WERI-Rb-1 (cell line): ENCODE data around the gene DBH.
A peak's percentile ranks its signal among the peaks of the same experiment; 100 is the strongest.

Experiments used
- DNase-seq: peaks from one replicate; pipeline ENCODE4 v3.0.0-alpha.2; 2020
- H3K27ac ChIP-seq: fragments of 250-450 bp; sonication (Bioruptor Pico); 2 replicates; pipeline ENCODE4 v1.5.1; 2020; ENCODE audit warnings: mild to moderate bottlenecking, moderate library complexity
- H3K27me3 ChIP-seq: fragments of 250-450 bp; sonication (Bioruptor Pico); 2 replicates; pipeline ENCODE4 v1.5.1; 2021; ENCODE audit warnings: mild to moderate bottlenecking, low read depth, moderate library complexity; ENCODE audit not compliant: insufficient read depth, severe bottlenecking
- H3K36me3 ChIP-seq: fragments of 250-450 bp; sonication (Bioruptor Pico); 2 replicates; pipeline ENCODE4 v1.5.1; 2020; ENCODE audit warnings: mild to moderate bottlenecking, moderate library complexity
- H3K4me3 ChIP-seq: 2 replicates; pipeline ENCODE4 v1.5.1; 2011; ENCODE audit warnings: low read depth, mild to moderate bottlenecking, control low read depth, low read length
- H3K9me3 ChIP-seq: fragments of 250-450 bp; sonication (Bioruptor Pico); 2 replicates; pipeline ENCODE4 v1.5.1; 2021; ENCODE audit warnings: mild to moderate bottlenecking, moderate library complexity; ENCODE audit not compliant: severe bottlenecking
- CTCF ChIP-seq: IDR thresholded peaks from 2 replicates; pipeline ENCODE4 v1.5.1; 2011; ENCODE audit warnings: low read depth, mild to moderate bottlenecking, control low read depth, inconsistent platforms, low read length

The DBH gene

DNA sequence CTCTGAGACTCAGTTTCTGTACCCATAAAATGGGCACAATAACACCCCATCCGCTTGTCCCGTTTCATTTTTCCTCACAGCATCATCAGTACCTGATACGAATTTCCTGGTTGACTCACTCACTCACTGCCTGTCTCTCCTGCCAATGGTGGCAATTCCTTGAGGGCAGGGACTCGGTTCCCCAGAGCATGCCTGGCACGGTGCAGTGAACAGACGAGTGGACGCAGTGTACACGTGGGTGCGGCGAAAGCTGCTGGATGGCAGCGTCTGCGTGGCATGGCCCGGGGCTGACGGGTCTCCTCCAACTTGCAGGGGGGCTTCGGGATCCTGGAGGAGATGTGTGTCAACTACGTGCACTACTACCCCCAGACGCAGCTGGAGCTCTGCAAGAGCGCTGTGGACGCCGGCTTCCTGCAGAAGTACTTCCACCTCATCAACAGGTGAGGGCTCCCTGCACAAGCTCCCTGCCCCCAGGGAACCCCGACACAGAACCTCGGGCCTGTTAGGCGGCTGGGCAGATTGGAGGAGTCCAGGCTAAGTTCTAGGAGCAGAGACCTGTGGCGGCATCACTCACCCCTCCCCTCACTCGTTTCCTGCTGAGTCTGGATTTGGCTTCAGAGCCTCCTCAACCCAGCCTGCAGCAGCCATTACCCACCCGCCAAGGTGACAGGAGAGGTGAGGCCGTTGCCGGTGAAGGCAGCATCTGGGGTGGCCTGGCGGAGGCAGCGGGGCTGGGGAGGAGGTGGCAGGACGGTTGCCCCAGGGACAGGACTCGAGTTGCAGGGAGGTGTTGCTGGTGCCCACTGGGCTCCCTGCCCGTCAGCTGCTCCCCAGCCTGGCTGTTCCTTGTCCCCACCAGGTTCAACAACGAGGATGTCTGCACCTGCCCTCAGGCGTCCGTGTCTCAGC lies 20.3 kb downstream of the DBH start:
- DNase-seq = no peak
- H3K4me3 ChIP-seq = no peak overlapping the region
- TF ChIP-seq CTCF = no peak
- H3K36me3 ChIP-seq = peaks cover 29% of the 10 kb centered on the region
- no peaks in the 10 kb centered on the region for H3K27me3 ChIP-seq
- H3K27ac ChIP-seq = peak overlapping the region; percentile 32
- no peaks in the 10 kb centered on the region for H3K9me3 ChIP-seq

- Histone ChIP-seq H3K4me3 (no peak overlapping the region), H3K27me3 (no peaks in the 10 kb centered on the region), H3K9me3 (no peaks in the 10 kb centered on the region), H3K27ac (peak overlapping the region; percentile 32), H3K36me3 (peaks cover 31% of the 10 kb centered on the region)
- TF ChIP-seq CTCF = no peak
- no peak for DNase-seq
Observed at GRCh38 chr9:133657120-133657661, 21.0 kb downstream of the DBH start.

- DNase-seq = peak; percentile 85
- Histone ChIP-seq H3K36me3 (peaks cover 46% of the 10 kb centered on the region), H3K4me3 (0 out of 2 replicates have a peak overlapping the region, but pooled peaks have one; percentile 2)
Observed at GRCh38 chr9:133658442-133659431, 22.6 kb downstream of the DBH start.

GRCh38 chr9:133659516-133659915 lies 23.4 kb downstream of the DBH start:
- no peak overlapping the region for H3K4me3 ChIP-seq
- H3K9me3 ChIP-seq = no peaks in the 10 kb centered on the region
- TF ChIP-seq CTCF = no peak
- peak overlapping the region; percentile 61 for H3K27ac ChIP-seq
- no peaks in the 10 kb centered on the region for H3K27me3 ChIP-seq
- H3K36me3 ChIP-seq = peaks cover 48% of the 10 kb centered on the region
- DNase-seq = no peak

More at GRCh38 chr9:133658442-133659431, 22.6 kb downstream of the DBH start:
- Histone ChIP-seq H3K9me3 (no peaks in the 10 kb centered on the region), H3K27ac (peak overlapping the region; percentile 61), H3K27me3 (no peaks in the 10 kb centered on the region)
- TF ChIP-seq CTCF = no peak

DNA sequence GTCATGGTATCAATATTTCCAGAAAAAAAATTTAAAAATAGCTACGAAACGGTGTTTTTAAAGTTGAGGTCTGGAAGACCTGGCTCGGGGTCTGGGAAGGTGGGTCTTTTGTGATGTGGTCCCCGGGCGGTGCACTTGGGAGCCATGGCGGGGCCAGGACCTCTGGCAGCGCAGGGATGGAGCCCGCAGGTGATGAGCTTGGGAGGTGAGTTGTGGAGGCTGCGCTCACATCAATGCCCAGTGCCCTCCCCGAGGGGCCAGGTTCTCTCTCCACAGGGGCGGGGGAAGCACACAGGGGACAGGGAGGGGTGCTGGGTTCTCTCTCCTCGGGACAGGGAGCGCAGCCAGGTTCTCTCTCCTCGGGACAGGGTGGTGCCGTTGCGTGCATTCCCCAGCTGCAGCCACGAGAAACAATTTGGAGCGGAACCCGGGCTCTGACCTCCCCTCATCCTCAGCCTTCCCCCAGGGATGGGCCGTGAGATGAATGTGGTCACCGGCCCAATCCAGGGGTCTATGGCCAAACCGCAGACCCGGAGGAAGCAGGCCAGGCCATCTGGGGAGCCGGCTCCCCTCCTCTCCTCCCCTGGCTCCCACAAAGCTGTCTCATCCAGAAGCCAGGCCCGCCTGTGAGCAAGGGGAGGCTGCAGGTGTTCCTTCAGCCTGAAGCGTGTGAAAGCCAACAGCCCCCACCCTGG lies 25.8 kb downstream of the DBH start:
- no peaks in the 10 kb centered on the region for H3K9me3 ChIP-seq
- no peak for DNase-seq
- no peak overlapping the region for H3K27ac ChIP-seq
- no peak for TF ChIP-seq CTCF
- H3K27me3 ChIP-seq = no peaks in the 10 kb centered on the region
- peaks cover 43% of the 10 kb centered on the region for H3K36me3 ChIP-seq
- no peak overlapping the region for H3K4me3 ChIP-seq
